HUES48 (cell line): ENCODE data around the gene RTP1.

ENCODE experiments used
- H3K27ac ChIP-seq: one replicate; pipeline ENCODE4 v1.7.0; 2013; ENCODE audit warnings: low read depth, low read length, inconsistent platforms
- H3K27me3 ChIP-seq: 2 replicates; pipeline ENCODE4 v1.6.1; 2013; ENCODE audit warnings: mild to moderate bottlenecking, low read length; ENCODE audit not compliant: control insufficient read depth, insufficient read depth
- H3K36me3 ChIP-seq: 2 replicates; pipeline ENCODE4 v1.6.1; 2013; ENCODE audit warnings: low read length; ENCODE audit not compliant: control insufficient read depth, insufficient read depth
- H3K4me1 ChIP-seq: 2 replicates; pipeline ENCODE4 v1.6.1; 2013; ENCODE audit warnings: mild to moderate bottlenecking, low read length; ENCODE audit not compliant: control insufficient read depth, insufficient read depth
- H3K4me3 ChIP-seq: 2 replicates; pipeline ENCODE4 v1.5.1; 2013; ENCODE audit warnings: mild to moderate bottlenecking, low read depth, low read length
- H3K9ac ChIP-seq: 2 replicates; pipeline ENCODE4 v1.6.1; 2013; ENCODE audit warnings: mild to moderate bottlenecking, low read depth, low read length, moderate library complexity
- H3K9me3 ChIP-seq: 2 replicates; pipeline ENCODE4 v1.6.1; 2013; ENCODE audit warnings: low read length; ENCODE audit not compliant: control insufficient read depth, insufficient read depth

RTP1 gene

GRCh38 chr3:187242435-187242834 is 45.1 kb downstream of the RTP1 start:
- H3K4me3 ChIP-seq: no peak overlapping the region
- H3K27ac ChIP-seq: no peak overlapping the region
- H3K4me1 ChIP-seq: no peaks in the 10 kb centered on the region
- H3K27me3 ChIP-seq: no peaks in the 10 kb centered on the region
- no peaks in the 10 kb centered on the region for H3K36me3 ChIP-seq
- no peak overlapping the region for H3K9ac ChIP-seq
- 0 out of 2 replicates have a peak, but pooled peaks cover 3% of the 10 kb centered on the region for H3K9me3 ChIP-seq

- H3K9ac ChIP-seq: no peak overlapping the region
- no peaks in the 10 kb centered on the region for H3K36me3 ChIP-seq
- H3K9me3 ChIP-seq: 0 out of 2 replicates have a peak, but pooled peaks cover 3% of the 10 kb centered on the region
- H3K27me3 ChIP-seq: no peaks in the 10 kb centered on the region
- no peak overlapping the region for H3K4me3 ChIP-seq
- H3K4me1 ChIP-seq: no peaks in the 10 kb centered on the region
- H3K27ac ChIP-seq: no peak overlapping the region
Observed at GRCh38 chr3:187242900-187243299, 45.6 kb downstream of the RTP1 start.

DNA sequence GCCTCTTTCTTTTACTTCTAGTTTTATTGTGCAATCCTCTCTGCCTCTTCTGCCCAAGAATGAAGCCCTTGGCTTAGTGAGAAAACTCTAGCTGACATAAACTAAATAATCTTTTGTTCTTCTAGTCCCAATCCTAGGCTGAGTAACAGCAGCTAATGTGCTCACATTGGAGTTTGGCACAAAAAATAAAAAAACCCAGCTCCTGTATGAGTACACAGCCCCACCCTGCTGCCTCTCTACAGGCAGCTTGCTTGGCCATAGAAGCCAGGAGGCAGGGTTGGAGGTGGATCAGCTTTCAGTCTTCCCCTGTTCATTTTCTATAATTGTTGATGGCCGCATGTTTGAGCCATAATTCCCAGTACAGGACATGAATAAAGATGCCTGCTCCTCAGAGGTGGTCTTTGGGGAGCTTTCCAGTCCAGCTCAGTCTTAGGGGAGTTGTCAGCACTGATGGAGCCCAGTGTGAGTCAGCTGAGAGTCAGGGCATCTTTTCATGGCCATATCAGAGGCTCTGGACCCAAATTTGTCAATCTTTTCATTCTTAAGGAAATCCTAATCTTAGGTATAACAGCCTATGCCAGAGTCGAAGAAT is 46.7 kb downstream of the RTP1 start:
- Histone ChIP-seq H3K4me1 (no peaks in the 10 kb centered on the region), H3K4me3 (no peak overlapping the region), H3K27me3 (no peaks in the 10 kb centered on the region), H3K27ac (no peak overlapping the region), H3K9me3 (0 out of 2 replicates have a peak, but pooled peaks cover 3% of the 10 kb centered on the region), H3K9ac (no peak overlapping the region), H3K36me3 (no peaks in the 10 kb centered on the region)

- Histone ChIP-seq H3K9ac (no peak overlapping the region), H3K9me3 (no peaks in the 10 kb centered on the region), H3K27me3 (no peaks in the 10 kb centered on the region), H3K36me3 (no peaks in the 10 kb centered on the region), H3K27ac (no peak overlapping the region), H3K4me1 (peaks cover 4% of the 10 kb centered on the region; the same call in 1 of the 2 replicates), H3K4me3 (no peak overlapping the region)
Observed at GRCh38 chr3:187247398-187247797, 50.1 kb downstream of the RTP1 start.
